NOMO-1 treated with dmso at 0.1 percent for 144 hours (cell line): ENCODE measurements around the gene ZGRF1.
"Not testable (repeated sequence)": the region's sequence is repeated elsewhere in the genome, so short reads cannot be mapped to it uniquely, and the experiment has no call there.

Experiments used
- DNase-seq: peaks from one replicate; lab custom pipeline; 2025; ENCODE audit not compliant: unreplicated experiment; lab: John Stamatoyannopoulos, UW

ZGRF1 gene

GRCh38 chr4:112642526-112642925, 5.8 kb upstream of the ZGRF1 start:
- no peak for DNase-seq

GRCh38 chr4:112637552-112637866, 800 bp upstream of the ZGRF1 start:
- no peak for DNase-seq

GRCh38 chr4:112633477-112634235, 3.1 kb downstream of the ZGRF1 start:
- DNase-seq = no peak

GRCh38 chr4:112626228-112626627, 10.5 kb downstream of the ZGRF1 start:
- no peak for DNase-seq

GRCh38 chr4:112616984-112617383, 19.7 kb downstream of the ZGRF1 start:
- no peak for DNase-seq

GRCh38 chr4:112612814-112613213, 23.9 kb downstream of the ZGRF1 start:
- not testable (repeated sequence) for DNase-seq

GRCh38 chr4:112604589-112604988, 32.1 kb downstream of the ZGRF1 start:
- DNase-seq = no peak

- DNase-seq = no peak
These were observed 41.7 kb downstream of the ZGRF1 start for GRCh38 chr4:112594993-112595392.

- no peak for DNase-seq
These were observed 43.1 kb downstream of the ZGRF1 start for GRCh38 chr4:112593438-112594133.

GRCh38 chr4:112592717-112593116, 44.0 kb downstream of the ZGRF1 start:
- DNase-seq = no peak

GRCh38 chr4:112591593-112591992, 45.1 kb downstream of the ZGRF1 start:
- no peak for DNase-seq

GRCh38 chr4:112589206-112589605, 47.5 kb downstream of the ZGRF1 start:
- no peak for DNase-seq

- no peak for DNase-seq
These were observed 50.6 kb downstream of the ZGRF1 start for GRCh38 chr4:112585977-112586736.

- DNase-seq = no peak
These were observed 69.2 kb downstream of the ZGRF1 start for GRCh38 chr4:112567536-112567935.

- no peak for DNase-seq
These were observed 71.9 kb downstream of the ZGRF1 start for GRCh38 chr4:112564706-112565270.

- no peak for DNase-seq
These were observed 73.1 kb downstream of the ZGRF1 start for GRCh38 chr4:112563431-112564200.

- DNase-seq = no peak
These were observed 74.3 kb downstream of the ZGRF1 start for GRCh38 chr4:112562254-112562879.

GRCh38 chr4:112560084-112560483, 76.6 kb downstream of the ZGRF1 start:
- peak; percentile 70 for DNase-seq

GRCh38 chr4:112559053-112559452, 77.7 kb downstream of the ZGRF1 start:
- DNase-seq = no peak

GRCh38 chr4:112557676-112558411, 78.9 kb downstream of the ZGRF1 start:
- DNase-seq = no peak
